ENCODE results near the gene ASZ1. TPM values are rescaled to one million over a fixed set of nuclear protein-coding genes. Genes with fewer than 3 reads are reported as not detected.

ASZ1 gene
- total RNA-seq, 2 donors from 2014 or later, result not detected

GRCh38 chr7:117389871-117390270 lies 37.4 kb downstream of the ASZ1 start:
- Mint-ChIP-seq H3K4me1 (ENCODE audit: low read depth) (no peaks in the 10 kb centered on the region), H3K36me3 (ENCODE audit: insufficient read depth in 2 of 2) (no peaks in the 10 kb centered on the region), H3K4me3 (no peak overlapping the region), H3K9me3 (peaks cover 3 to 13% of the 10 kb centered on the region in 2 donors), H3K27ac (no peak overlapping the region), H3K27me3 (ENCODE audit: low read depth) (no peaks in the 10 kb centered on the region)
- ATAC-seq (replicated peaks in 1 of 2), result no peak
- no peak for DNase-seq

- Mint-ChIP-seq H3K27me3 (ENCODE audit: low read depth) (no peaks in the 10 kb centered on the region), H3K9me3 (peaks cover 3 to 13% of the 10 kb centered on the region in 2 donors), H3K4me3 (no peak overlapping the region), H3K27ac (no peak overlapping the region), H3K36me3 (ENCODE audit: insufficient read depth in 2 of 2) (no peaks in the 10 kb centered on the region), H3K4me1 (ENCODE audit: low read depth) (no peaks in the 10 kb centered on the region)
- ATAC-seq (replicated peaks in 1 of 2), result no peak
- no peak for DNase-seq
Measured at GRCh38 chr7:117386110-117386706, 41.1 kb downstream of the ASZ1 start.

GRCh38 chr7:117385363-117386109 lies 41.8 kb downstream of the ASZ1 start:
- Mint-ChIP-seq H3K4me1 (ENCODE audit: low read depth) (no peaks in the 10 kb centered on the region), H3K4me3 (no peak overlapping the region), H3K36me3 (ENCODE audit: insufficient read depth in 2 of 2) (no peaks in the 10 kb centered on the region), H3K9me3 (peaks cover 3 to 13% of the 10 kb centered on the region in 2 donors), H3K27me3 (ENCODE audit: low read depth) (no peaks in the 10 kb centered on the region), H3K27ac (no peak overlapping the region)
- ATAC-seq (replicated peaks in 1 of 2), result no peak
- no peak for DNase-seq

- no peak overlapping the region for H3K27ac Mint-ChIP-seq
- H3K27me3 Mint-ChIP-seq (ENCODE audit: low read depth), result no peaks in the 10 kb centered on the region
- no peak for ATAC-seq (replicated peaks in 1 of 2)
Measured at GRCh38 chr7:117384688-117385362, 42.5 kb downstream of the ASZ1 start.

GRCh38 chr7:117383483-117384189 lies 43.7 kb downstream of the ASZ1 start:
- Mint-ChIP-seq H3K9me3 (peaks cover 3 to 7% of the 10 kb centered on the region in 2 donors), H3K27ac (no peak overlapping the region), H3K27me3 (ENCODE audit: low read depth) (no peaks in the 10 kb centered on the region), H3K4me1 (ENCODE audit: low read depth) (no peaks in the 10 kb centered on the region), H3K4me3 (no peak overlapping the region), H3K36me3 (ENCODE audit: insufficient read depth in 2 of 2) (no peaks in the 10 kb centered on the region)
- ATAC-seq (replicated peaks in 1 of 2) (no peak), DNase-seq (no peak)

More at GRCh38 chr7:117384688-117385362, 42.5 kb downstream of the ASZ1 start:
- H3K4me3 Mint-ChIP-seq, result no peak overlapping the region
- no peaks in the 10 kb centered on the region for H3K36me3 Mint-ChIP-seq (ENCODE audit: insufficient read depth in 2 of 2)
- no peak for DNase-seq
- no peaks in the 10 kb centered on the region for H3K4me1 Mint-ChIP-seq (ENCODE audit: low read depth)
- H3K9me3 Mint-ChIP-seq, result peaks cover 3 to 11% of the 10 kb centered on the region in 2 donors

- H3K27ac Mint-ChIP-seq, result no peak overlapping the region
- no peaks in the 10 kb centered on the region for H3K4me1 Mint-ChIP-seq (ENCODE audit: low read depth)
- no peaks in the 10 kb centered on the region for H3K27me3 Mint-ChIP-seq (ENCODE audit: low read depth)
- DNase-seq (no peak), ATAC-seq (replicated peaks in 1 of 2) (no peak)
- H3K4me3 Mint-ChIP-seq, result no peak overlapping the region
- H3K9me3 Mint-ChIP-seq, result peaks cover 3 to 5% of the 10 kb centered on the region in 2 donors
- H3K36me3 Mint-ChIP-seq (ENCODE audit: insufficient read depth in 2 of 2), result no peaks in the 10 kb centered on the region
Measured at GRCh38 chr7:117383046-117383445, 44.2 kb downstream of the ASZ1 start.

- DNase-seq (no peak), ATAC-seq (replicated peaks in 1 of 2) (no peak)
- Mint-ChIP-seq H3K36me3 (ENCODE audit: insufficient read depth in 2 of 2) (no peaks in the 10 kb centered on the region), H3K4me3 (no peak overlapping the region), H3K4me1 (ENCODE audit: low read depth) (no peaks in the 10 kb centered on the region), H3K27me3 (ENCODE audit: low read depth) (no peaks in the 10 kb centered on the region), H3K27ac (no peak overlapping the region), H3K9me3 (no peaks in the 10 kb centered on the region)
Measured at GRCh38 chr7:117381362-117381761, 45.9 kb downstream of the ASZ1 start.

GRCh38 chr7:117375380-117375779 lies 51.9 kb downstream of the ASZ1 start:
- no peaks in the 10 kb centered on the region for H3K9me3 Mint-ChIP-seq
- H3K4me1 Mint-ChIP-seq (ENCODE audit: low read depth), result no peaks in the 10 kb centered on the region
- ATAC-seq (replicated peaks in 1 of 2) (no peak), DNase-seq (no peak)
- H3K4me3 Mint-ChIP-seq, result no peak overlapping the region
- H3K36me3 Mint-ChIP-seq (ENCODE audit: insufficient read depth in 2 of 2), result no peaks in the 10 kb centered on the region
- no peak overlapping the region for H3K27ac Mint-ChIP-seq
- no peaks in the 10 kb centered on the region for H3K27me3 Mint-ChIP-seq (ENCODE audit: low read depth)

- H3K27ac Mint-ChIP-seq, result no peak overlapping the region
- H3K4me1 Mint-ChIP-seq (ENCODE audit: low read depth), result no peaks in the 10 kb centered on the region
- no peaks in the 10 kb centered on the region for H3K36me3 Mint-ChIP-seq (ENCODE audit: insufficient read depth in 2 of 2)
- DNase-seq (no peak), ATAC-seq (replicated peaks in 1 of 2) (no peak)
- no peaks in the 10 kb centered on the region for H3K9me3 Mint-ChIP-seq
- H3K27me3 Mint-ChIP-seq (ENCODE audit: low read depth), result no peaks in the 10 kb centered on the region
- no peak overlapping the region for H3K4me3 Mint-ChIP-seq
Measured at GRCh38 chr7:117372073-117372472, 55.2 kb downstream of the ASZ1 start.

GRCh38 chr7:117364339-117365080 lies 62.8 kb downstream of the ASZ1 start:
- Mint-ChIP-seq H3K4me3 (no peak overlapping the region), H3K9me3 (no peaks in the 10 kb centered on the region), H3K36me3 (ENCODE audit: insufficient read depth in 2 of 2) (no peaks in the 10 kb centered on the region), H3K27ac (no peak overlapping the region), H3K27me3 (ENCODE audit: low read depth) (no peaks in the 10 kb centered on the region), H3K4me1 (ENCODE audit: low read depth) (no peaks in the 10 kb centered on the region)
- ATAC-seq (replicated peaks in 1 of 2) (no peak), DNase-seq (no peak)

- H3K27ac Mint-ChIP-seq, result no peak overlapping the region
- no peak overlapping the region for H3K4me3 Mint-ChIP-seq
- H3K27me3 Mint-ChIP-seq (ENCODE audit: low read depth), result no peaks in the 10 kb centered on the region
- DNase-seq (no peak), ATAC-seq (replicated peaks in 1 of 2) (no peak)
- H3K36me3 Mint-ChIP-seq (ENCODE audit: insufficient read depth in 2 of 2), result no peaks in the 10 kb centered on the region
- H3K9me3 Mint-ChIP-seq, result no peaks in the 10 kb centered on the region
- H3K4me1 Mint-ChIP-seq (ENCODE audit: low read depth), result no peaks in the 10 kb centered on the region
Measured at GRCh38 chr7:117362294-117362888, 64.9 kb downstream of the ASZ1 start.

- no peak for ATAC-seq (replicated peaks in 1 of 2)
- H3K4me1 Mint-ChIP-seq (ENCODE audit: low read depth), result no peaks in the 10 kb centered on the region
- H3K9me3 Mint-ChIP-seq, result peaks cover 0 to 1% of the 10 kb centered on the region in 2 donors
- no peaks in the 10 kb centered on the region for H3K27me3 Mint-ChIP-seq (ENCODE audit: low read depth)
- H3K4me3 Mint-ChIP-seq, result no peak overlapping the region
- no peaks in the 10 kb centered on the region for H3K36me3 Mint-ChIP-seq (ENCODE audit: insufficient read depth in 2 of 2)
- DNase-seq, result no peak
- no peak overlapping the region for H3K27ac Mint-ChIP-seq
Measured at GRCh38 chr7:117350027-117350426, 77.3 kb downstream of the ASZ1 start.

Measured in activated T-cell treated with anti-CD3 and anti-CD28 coated beads, Interleukin-2, amount 50 U/mL, for 72 hours (primary cell).